ENCODE results near the gene BAAT.

Gene BAAT

DNA sequence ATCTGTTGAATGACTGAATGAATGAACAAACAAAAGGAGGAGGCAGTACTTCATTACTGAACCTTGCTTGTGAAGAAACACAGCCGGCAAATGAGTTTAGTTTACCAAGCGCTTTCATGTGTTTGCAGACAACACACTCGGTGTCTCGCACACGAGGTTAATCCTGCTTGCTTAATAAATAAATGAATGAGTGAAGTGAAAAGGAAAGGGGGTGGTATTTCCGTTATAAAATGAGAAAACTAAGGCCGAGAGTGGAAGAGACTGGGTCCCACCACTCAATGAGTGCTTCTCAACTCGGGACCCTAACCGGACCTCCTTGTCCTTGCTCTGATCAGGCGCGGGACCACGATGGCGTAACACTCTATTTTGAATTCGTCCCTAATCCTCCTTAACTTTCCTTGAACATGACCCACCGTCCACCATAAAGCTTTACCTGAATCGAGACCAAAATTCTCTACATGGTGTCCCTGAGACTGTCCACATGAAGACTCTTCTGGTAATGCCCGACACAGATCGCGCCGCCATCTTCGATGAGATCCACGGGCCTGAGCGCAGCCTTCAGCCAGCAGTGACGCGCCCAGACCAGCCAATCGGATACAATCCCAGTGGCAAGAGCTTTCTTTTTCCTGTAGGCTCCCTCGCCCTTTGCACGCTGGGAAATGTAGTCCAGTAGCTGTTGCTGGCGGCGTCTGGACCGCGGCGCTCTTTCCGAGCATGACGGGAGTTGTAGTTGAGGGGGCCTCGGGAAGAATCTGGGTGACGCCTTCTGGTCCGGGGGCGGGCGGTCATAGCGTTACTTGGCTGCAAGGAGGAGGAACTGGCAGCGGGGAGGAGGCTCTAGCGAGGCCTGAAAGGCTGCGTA lies 13.5 kb upstream of the BAAT start, which contains the start of the genes MRPL50 and ZNF189:
MRPL50 (minus strand) TSS at position 551 of the 862 bp plus-strand sequence; CDS start at position 525, 26 bp downstream.
ZNF189 (plus strand) TSS at position 784 of the 862 bp plus-strand sequence. CDS start 306 bp downstream, outside the sequence.
- DNase-seq (ENCODE audit: low read depth), result peak; percentile 100

DNA sequence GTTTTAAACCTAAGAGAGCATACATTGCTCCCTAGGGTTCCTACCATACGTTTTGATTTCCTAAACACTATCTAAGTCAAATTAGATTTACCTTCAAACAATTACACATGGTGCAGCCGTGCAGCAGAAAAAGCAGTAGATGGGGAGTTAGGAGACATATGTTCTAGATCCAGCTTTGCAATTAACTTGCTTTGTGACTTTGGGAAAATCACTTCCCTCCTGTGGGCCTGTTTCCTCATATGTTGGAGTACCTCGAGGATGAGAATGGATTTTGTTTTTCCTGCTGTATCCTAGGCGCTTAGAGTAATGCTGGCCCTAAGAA lies 12.9 kb upstream of the BAAT start:
- no peak for DNase-seq (ENCODE audit: low read depth)

- no peak for DNase-seq (ENCODE audit: low read depth)
Observed at GRCh38 chr9:101394687-101395086, 9.9 kb upstream of the BAAT start.

DNA sequence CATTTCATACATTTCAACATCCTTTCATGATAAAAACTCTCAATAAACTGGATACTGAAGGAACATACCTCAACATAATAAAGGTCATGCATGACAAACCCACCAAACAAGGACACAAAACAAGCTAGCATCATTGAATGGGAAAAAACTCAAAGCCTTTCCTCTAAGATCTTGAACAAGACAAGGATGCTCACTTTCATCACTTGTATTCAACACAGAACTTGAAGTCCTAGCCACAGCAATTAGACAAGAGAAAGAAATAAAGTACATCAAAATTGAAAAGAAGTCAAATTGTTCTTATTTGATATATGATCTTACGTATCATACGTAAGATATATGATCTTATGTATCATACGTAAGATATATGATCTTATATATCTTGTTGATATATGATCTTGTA lies 8.3 kb upstream of the BAAT start:
- DNase-seq (ENCODE audit: low read depth), result no peak

- DNase-seq (ENCODE audit: low read depth), result no peak
Observed at GRCh38 chr9:101388507-101388993, 3.7 kb upstream of the BAAT start.

- DNase-seq (ENCODE audit: low read depth), result peak; percentile 51
Observed at GRCh38 chr9:101387871-101388506, 3.2 kb upstream of the BAAT start.

DNA sequence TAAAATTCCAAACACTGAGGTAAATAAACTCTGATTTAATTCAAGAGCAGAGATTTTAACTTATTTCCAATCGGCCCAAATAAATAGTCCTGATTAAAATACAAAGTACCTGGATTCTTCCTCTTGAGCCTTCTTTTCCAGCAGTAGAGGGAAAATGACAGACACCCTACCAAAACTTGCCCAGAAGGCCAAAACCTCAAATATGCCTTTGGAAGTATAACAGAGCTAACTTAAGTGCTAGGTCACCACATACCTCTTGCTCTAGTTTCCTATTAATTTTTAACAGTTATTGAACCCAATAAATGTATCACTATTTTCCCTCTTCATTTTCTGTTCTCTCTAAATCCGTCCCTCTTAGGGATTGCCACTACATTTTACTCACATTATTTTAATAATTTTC lies 1.4 kb downstream of the BAAT start:
- no peak for DNase-seq (ENCODE audit: low read depth)

- DNase-seq (ENCODE audit: low read depth), result no peak
Observed at GRCh38 chr9:101381833-101382342, 2.9 kb downstream of the BAAT start.

DNA sequence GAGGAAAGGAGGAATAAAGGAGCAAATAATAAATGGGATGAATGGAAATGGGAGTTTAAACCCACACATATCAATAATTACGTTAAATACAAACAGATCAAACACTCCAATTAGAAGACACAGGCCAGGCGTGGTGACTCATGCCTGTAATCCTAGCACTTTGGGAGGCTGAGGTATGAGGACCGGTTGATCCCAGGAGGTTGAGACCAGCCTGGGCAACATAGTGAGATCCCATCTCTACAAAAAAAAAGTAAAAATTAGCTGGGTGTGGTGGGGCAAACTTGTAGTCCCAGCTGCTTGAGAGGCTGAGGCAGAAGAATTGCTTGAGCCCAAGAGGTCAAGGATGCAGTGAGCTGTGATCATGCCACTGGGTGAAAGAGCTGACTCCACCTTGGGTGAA lies 3.7 kb downstream of the BAAT start:
- no peak for DNase-seq (ENCODE audit: low read depth)

GRCh38 chr9:101380295-101380694 lies 4.5 kb downstream of the BAAT start:
- no peak for DNase-seq (ENCODE audit: low read depth)

- DNase-seq (ENCODE audit: low read depth), result peak; percentile 93
Observed at GRCh38 chr9:101376111-101376848, 8.5 kb downstream of the BAAT start.

- DNase-seq (ENCODE audit: low read depth), result peak; percentile 44
Observed at GRCh38 chr9:101375546-101375945, 9.3 kb downstream of the BAAT start.

DNA sequence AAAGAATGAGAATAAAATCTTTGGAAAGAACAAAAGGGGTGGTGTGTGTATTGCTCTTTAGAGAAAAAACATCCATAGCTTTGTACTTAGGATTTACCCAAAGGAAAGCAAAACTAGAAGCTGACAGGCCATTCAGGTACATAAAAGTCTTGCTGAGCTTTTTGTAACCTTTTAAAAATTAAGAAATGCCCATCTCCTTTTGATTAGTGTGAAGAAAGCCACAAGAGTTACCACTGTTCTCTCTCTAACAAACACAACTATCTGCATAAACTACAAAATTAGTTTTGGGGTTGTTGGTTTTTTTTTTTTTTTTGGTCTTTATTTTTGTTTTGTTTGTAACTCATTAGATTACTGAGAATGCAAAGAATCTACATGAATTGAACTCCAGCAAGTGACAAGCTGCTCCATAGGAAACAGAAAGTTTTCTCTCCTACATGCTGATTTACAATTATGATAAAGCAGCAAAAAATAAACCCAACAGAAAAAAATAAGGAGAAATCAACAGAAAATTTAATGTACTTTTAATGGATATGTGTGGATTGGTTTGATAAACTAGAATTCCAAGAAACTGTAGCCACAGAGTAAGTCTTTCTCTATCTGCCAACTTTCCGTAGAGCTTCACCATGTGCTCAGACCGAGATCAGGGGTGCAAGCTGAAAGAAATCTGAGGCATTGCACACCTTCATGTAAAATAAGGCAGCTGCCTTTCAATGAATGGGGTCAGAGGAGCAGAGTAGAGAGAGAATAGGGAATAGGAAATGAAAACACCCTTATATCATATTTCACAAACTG lies 12.3 kb downstream of the BAAT start:
- DNase-seq (ENCODE audit: low read depth), result no peak

GRCh38 chr9:101371813-101372212 lies 13.0 kb downstream of the BAAT start:
- DNase-seq (ENCODE audit: low read depth), result no peak

GRCh38 chr9:101369884-101370531 lies 14.8 kb downstream of the BAAT start:
- DNase-seq (ENCODE audit: low read depth), result no peak

DNA sequence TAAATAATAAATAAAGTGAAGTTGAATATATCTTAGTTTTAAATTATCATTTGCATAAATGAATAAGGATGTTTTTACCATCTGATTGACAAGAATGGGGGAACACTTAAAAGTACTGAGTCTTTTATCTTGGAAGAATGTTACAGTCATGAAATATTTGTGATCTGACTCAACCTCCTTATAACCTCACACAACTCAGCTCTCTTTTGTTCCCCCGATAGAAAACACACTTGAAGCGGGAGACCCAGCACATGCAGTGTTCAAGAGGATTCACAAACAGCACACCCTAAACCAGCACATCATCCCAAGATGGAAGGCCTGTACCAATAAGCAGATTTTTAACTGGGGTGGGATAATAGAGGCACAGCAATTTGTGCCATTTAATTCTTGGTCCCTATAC lies 15.5 kb downstream of the BAAT start:
- DNase-seq (ENCODE audit: low read depth), result peak; percentile 41

DNA sequence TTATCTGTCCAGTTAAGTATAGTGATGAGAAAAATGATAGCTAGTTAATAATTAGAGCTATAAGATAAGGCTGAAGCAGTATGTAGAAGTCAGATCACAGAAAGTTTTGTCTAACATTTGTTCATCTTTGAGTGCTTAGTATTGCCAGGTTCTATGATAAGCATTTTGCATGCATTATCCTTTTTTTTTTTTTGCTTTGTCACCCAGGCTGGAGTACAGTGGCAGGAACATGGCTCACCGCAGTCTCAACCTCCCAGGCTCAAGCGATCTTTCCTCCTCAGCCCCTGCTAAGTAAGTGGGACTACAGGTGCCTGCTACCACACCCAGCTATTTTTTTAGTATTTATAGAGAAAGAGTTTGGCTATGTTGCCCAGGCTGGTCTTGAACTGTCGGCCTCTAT lies 17.5 kb downstream of the BAAT start:
- no peak for DNase-seq (ENCODE audit: low read depth)

DNA sequence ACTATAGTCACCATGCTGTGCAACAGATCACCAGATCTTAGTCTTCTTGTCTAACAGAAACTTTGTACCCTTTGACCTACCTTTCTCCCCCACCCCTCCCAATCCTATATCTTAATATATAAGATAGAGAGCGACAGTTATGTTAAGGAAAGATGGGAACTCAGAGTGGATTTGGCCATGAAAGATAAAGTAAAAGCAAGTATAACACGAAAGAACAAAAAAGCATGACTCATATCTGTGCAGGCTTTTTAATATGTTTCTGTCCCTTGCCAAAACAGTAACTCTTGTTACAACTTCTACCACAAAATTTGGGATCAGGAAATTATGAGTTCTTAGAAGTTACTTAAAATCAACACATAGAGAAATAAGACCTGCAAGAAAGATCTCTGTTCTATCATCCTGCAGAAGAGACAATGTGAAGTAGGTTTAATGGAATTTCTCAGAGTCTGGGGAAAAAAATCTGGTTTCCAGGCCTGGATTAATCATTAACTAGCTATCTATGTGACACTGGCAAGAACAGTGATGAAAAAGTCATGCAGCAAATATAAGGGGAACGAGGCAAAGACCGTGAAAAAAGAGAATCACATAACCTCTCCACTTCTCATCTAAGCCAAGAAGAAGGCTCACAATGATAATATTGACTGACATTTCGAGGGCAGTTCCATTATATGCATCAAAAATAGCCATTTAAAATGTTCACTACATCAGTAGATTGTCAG lies 18.6 kb downstream of the BAAT start:
- peak; percentile 33 for DNase-seq (ENCODE audit: low read depth)

DNA sequence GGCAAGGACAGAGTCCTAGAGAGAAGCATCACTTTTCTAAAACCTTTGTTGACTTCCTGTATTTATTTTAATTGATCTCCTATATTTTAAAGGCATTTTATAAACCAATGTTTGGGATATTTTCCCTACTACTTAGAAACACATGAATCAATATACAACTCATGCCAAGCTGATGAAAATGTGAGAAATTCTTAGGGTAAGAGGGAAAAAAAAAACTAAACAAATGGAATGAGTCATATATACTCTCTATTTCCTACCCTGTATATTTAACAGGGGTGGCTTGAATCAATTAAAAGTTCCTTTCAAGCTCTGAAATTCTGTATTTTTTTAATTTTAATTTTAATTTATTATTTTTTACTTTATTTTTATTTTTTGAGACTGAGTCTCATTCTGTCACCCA lies 19.6 kb downstream of the BAAT start:
- DNase-seq (ENCODE audit: low read depth), result peak; percentile 41

DNA sequence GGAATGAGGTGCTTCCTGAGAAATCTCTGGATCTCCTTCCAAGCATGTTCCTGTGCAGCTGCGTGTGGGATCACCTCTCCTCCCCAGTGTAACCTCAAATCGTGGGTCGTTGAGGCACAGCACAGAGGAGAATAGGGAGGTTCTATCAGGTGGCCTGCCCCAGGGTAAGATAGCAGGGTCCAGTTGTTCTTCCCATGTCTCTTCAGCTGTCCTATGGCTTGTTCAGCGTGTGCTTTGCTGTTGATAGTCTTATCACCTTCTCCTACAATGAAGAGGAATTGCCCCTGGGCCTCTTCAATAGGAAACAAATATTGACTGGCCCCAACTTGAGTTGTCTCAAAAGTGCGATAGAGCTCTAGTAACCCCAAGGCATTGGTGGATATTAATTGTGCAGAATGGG lies 22.4 kb downstream of the BAAT start:
- DNase-seq (ENCODE audit: low read depth), result no peak
